Left ventricle myocardium superior (tissue), 1 donor: Measurements from ENCODE around the gene CPN2. TPM values are rescaled to one million over a fixed set of nuclear protein-coding genes. Genes with fewer than 3 reads are reported as not detected.
A peak's percentile ranks its signal among the peaks of the same experiment; 100 is the strongest.

ENCODE experiments used
- ATAC-seq: fragments of 200-7000 bp; cut with Tn5 transposase; one replicate; pipeline ENCODE4 v1.9.1; 2020; ENCODE audit warnings: mild to moderate bottlenecking, moderate library complexity
- DNase-seq: peaks from one replicate; pipeline ENCODE4 v3.0.0-alpha.2; 2020
- intact Hi-C: fragments of 100-400 bp; cut with micrococcal nuclease; formaldehyde crosslinking; loops from one replicate; pipeline ENCODE4 v1.11.0; 2022
- total RNA-seq: library from RNA; stranded (reverse); fragmentation: NEBNext Ultra II Directional; extraction: Animal tissue kit (Norgen Biotek cat#: 25700); gene quantifications from one replicate; pipeline ENCODE4 v1.2.1, GENCODE V29; 2021
- donor health status: DM: no; HTN: yes; CAD: no; lungs with severe emphysema.

CPN2 gene
- total RNA-seq, 1 donor from 2014 or later, result 0.40 TPM

- DNase-seq (peak; percentile 51), ATAC-seq (peak; percentile 48)
- intact Hi-C loops, result no loop called here
Measured at GRCh38 chr3:194364652-194365434, 13.7 kb upstream of the CPN2 start.

GRCh38 chr3:194364314-194364651 is 13.2 kb upstream of the CPN2 start:
- ATAC-seq (peak; percentile 14), DNase-seq (no peak)
- intact Hi-C loops, result no loop called here

GRCh38 chr3:194360568-194360967 is 9.4 kb upstream of the CPN2 start:
- DNase-seq (no peak), ATAC-seq (no peak)
- intact Hi-C loops, result no loop called here

GRCh38 chr3:194357681-194358080 is 6.6 kb upstream of the CPN2 start:
- DNase-seq (no peak), ATAC-seq (no peak)
- intact Hi-C loops, result no loop called here

GRCh38 chr3:194355379-194355778 is 4.3 kb upstream of the CPN2 start:
- intact Hi-C loops, result no loop called here
- no peak for ATAC-seq
- DNase-seq, result no peak

GRCh38 chr3:194354315-194354714 is 3.2 kb upstream of the CPN2 start:
- intact Hi-C loops, result no loop called here
- ATAC-seq (no peak), DNase-seq (no peak)

GRCh38 chr3:194352667-194353246 is 1.6 kb upstream of the CPN2 start:
- ATAC-seq (no peak), DNase-seq (no peak)
- intact Hi-C loops, result no loop called here

- ATAC-seq (no peak), DNase-seq (no peak)
- intact Hi-C loops, result no loop called here
Measured at GRCh38 chr3:194351952-194352536, 916 bp upstream of the CPN2 start.

GRCh38 chr3:194350726-194351071 is 429 bp downstream of the CPN2 start:
- ATAC-seq, result no peak
- intact Hi-C loops, result no loop called here
- no peak for DNase-seq

- DNase-seq (no peak), ATAC-seq (no peak)
- intact Hi-C loops, result no loop called here
Measured at GRCh38 chr3:194348354-194348753, 2.8 kb downstream of the CPN2 start.

- DNase-seq (no peak), ATAC-seq (no peak)
- intact Hi-C loops, result no loop called here
Measured at GRCh38 chr3:194346621-194347020, 4.5 kb downstream of the CPN2 start.

GRCh38 chr3:194346035-194346434 is 5.1 kb downstream of the CPN2 start:
- intact Hi-C loops, result no loop called here

GRCh38 chr3:194344012-194344411 is 7.1 kb downstream of the CPN2 start:
- ATAC-seq (peak; percentile 71), DNase-seq (peak; percentile 85)
- intact Hi-C loops, result no loop called here

More at GRCh38 chr3:194346035-194346434, 5.1 kb downstream of the CPN2 start:
- ATAC-seq (no peak), DNase-seq (no peak)

GRCh38 chr3:194343561-194343893 is 7.6 kb downstream of the CPN2 start:
- DNase-seq (no peak), ATAC-seq (no peak)
- intact Hi-C loops, result no loop called here

GRCh38 chr3:194342861-194343560 is 8.1 kb downstream of the CPN2 start:
- intact Hi-C loops, result no loop called here
- ATAC-seq (no peak), DNase-seq (no peak)

GRCh38 chr3:194340757-194341400 is 10.2 kb downstream of the CPN2 start:
- ATAC-seq (no peak), DNase-seq (no peak)
- intact Hi-C loops, result no loop called here

GRCh38 chr3:194339840-194340239 is 11.3 kb downstream of the CPN2 start:
- intact Hi-C loops, result no loop called here
- ATAC-seq, result no peak
- no peak for DNase-seq

GRCh38 chr3:194339356-194339755 is 11.8 kb downstream of the CPN2 start:
- DNase-seq, result no peak
- intact Hi-C loops, result no loop called here
- ATAC-seq, result no peak

- no peak for ATAC-seq
- intact Hi-C loops, result no loop called here
- DNase-seq, result no peak
Measured at GRCh38 chr3:194337965-194338753, 13.0 kb downstream of the CPN2 start.
